Measurements from ENCODE around the gene FRAT1. TPM values are rescaled to one million over a fixed set of nuclear protein-coding genes. Genes with fewer than 3 reads are reported as not detected.

FRAT1 gene
- total and polyA plus RNA-seq, 2 of the 13 experiments (the other 11 are each of a cell fraction or from before 2014, with no cell fraction given): 1.7 to 2.3 TPM

DNA sequence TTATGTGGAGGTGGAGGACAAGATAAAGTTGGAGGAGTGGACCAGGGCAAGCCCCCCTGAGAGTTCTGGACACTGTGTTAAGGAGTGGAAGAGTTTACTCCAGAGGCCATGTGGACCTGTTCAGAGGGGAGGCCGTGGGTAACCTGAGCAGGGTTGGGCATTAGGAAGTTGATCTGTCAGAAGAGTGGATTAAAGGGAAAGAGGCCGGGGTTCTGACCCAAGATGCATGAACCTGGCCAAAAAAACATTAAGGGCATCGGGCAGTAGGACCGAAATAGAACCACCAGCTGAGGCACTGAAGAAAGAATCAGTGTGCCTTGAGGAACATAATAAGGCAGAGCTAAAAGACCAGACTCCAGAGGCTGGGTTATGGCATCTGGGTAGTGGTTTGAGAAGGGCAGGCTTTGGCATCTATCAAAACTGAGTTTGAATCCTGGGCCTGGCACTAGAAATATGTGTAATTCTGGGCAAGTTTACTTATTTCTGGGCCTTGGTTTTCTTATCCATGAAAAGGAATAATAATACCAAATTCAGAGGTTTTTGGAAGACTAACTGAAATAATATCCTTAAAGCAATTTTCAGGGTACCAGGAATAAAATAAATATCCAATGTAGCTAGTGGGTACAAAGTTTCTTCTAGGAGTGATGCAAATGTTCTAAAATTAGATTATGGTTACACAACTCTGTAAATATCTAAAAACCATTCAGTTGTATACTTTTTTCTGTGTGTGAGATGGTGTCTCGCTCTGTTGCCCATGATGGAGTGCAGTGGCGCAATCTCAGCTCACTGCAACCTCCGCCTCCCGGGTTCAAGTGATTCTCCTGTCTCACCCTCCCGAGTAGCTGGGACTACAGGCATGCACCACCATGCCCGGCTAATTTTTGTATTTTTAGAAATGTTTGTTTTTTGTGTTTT is 10.9 kb upstream of the FRAT1 start (continued):
- TF ChIP-seq ZNF460 (CRISPR knock-in tag; IDR thresholded peaks at IDR 0.05; ENCODE audit: borderline replicate concordance) (peak; percentile 66; the same call in 1 of the 2 replicates), ATF7-NPFF (CRISPR knock-in tag; IDR thresholded peaks at IDR 0.05; ENCODE audit: low read depth) (no peak), CEBPB (IDR thresholded peaks at IDR 0.05; ENCODE audit: borderline replicate concordance, low read depth, low read length) (peak; percentile 40; the same call in 1 of the 2 replicates), SALL2 (CRISPR knock-in tag; IDR thresholded peaks at IDR 0.05) (no peak), MEF2D (CRISPR knock-in tag; IDR thresholded peaks at IDR 0.05) (peak; percentile 98), CHCHD3 (CRISPR knock-in tag; IDR thresholded peaks at IDR 0.05) (no peak), ZNF841 (CRISPR knock-in tag; IDR thresholded peaks at IDR 0.05; ENCODE audit: borderline replicate concordance) (no peak), SAP130 (CRISPR knock-in tag; IDR thresholded peaks at IDR 0.05; ENCODE audit: low read depth) (0 out of 2 replicates have a peak, but pooled peaks have one; percentile 13), ZNF121 (CRISPR knock-in tag; IDR thresholded peaks at IDR 0.05) (peak; percentile 85), HNRNPK (IDR thresholded peaks at IDR 0.05; ENCODE audit: low read depth, low read length, poor library complexity, severe bottlenecking) (no peak)
- TF ChIP-seq, protein P1, sequence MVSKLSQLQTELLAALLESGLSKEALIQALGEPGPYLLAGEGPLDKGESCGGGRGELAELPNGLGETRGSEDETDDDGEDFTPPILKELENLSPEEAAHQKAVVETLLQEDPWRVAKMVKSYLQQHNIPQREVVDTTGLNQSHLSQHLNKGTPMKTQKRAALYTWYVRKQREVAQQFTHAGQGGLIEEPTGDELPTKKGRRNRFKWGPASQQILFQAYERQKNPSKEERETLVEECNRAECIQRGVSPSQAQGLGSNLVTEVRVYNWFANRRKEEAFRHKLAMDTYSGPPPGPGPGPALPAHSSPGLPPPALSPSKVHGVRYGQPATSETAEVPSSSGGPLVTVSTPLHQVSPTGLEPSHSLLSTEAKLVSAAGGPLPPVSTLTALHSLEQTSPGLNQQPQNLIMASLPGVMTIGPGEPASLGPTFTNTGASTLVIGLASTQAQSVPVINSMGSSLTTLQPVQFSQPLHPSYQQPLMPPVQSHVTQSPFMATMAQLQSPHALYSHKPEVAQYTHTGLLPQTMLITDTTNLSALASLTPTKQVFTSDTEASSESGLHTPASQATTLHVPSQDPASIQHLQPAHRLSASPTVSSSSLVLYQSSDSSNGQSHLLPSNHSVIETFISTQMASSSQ (IDR thresholded peaks at IDR 0.05; ENCODE audit: low read depth): no peak
- TF ChIP-seq, protein P1 (CRISPR knock-in tag; IDR thresholded peaks at IDR 0.05; ENCODE audit: borderline replicate concordance): no peak
- TF ChIP-seq, protein P2, sequence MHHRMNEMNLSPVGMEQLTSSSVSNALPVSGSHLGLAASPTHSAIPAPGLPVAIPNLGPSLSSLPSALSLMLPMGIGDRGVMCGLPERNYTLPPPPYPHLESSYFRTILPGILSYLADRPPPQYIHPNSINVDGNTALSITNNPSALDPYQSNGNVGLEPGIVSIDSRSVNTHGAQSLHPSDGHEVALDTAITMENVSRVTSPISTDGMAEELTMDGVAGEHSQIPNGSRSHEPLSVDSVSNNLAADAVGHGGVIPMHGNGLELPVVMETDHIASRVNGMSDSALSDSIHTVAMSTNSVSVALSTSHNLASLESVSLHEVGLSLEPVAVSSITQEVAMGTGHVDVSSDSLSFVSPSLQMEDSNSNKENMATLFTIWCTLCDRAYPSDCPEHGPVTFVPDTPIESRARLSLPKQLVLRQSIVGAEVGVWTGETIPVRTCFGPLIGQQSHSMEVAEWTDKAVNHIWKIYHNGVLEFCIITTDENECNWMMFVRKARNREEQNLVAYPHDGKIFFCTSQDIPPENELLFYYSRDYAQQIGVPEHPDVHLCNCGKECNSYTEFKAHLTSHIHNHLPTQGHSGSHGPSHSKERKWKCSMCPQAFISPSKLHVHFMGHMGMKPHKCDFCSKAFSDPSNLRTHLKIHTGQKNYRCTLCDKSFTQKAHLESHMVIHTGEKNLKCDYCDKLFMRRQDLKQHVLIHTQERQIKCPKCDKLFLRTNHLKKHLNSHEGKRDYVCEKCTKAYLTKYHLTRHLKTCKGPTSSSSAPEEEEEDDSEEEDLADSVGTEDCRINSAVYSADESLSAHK (CRISPR knock-in tag; IDR thresholded peaks at IDR 0.05; ENCODE audit: borderline replicate concordance): no peak
- TF ChIP-seq, protein P3, sequence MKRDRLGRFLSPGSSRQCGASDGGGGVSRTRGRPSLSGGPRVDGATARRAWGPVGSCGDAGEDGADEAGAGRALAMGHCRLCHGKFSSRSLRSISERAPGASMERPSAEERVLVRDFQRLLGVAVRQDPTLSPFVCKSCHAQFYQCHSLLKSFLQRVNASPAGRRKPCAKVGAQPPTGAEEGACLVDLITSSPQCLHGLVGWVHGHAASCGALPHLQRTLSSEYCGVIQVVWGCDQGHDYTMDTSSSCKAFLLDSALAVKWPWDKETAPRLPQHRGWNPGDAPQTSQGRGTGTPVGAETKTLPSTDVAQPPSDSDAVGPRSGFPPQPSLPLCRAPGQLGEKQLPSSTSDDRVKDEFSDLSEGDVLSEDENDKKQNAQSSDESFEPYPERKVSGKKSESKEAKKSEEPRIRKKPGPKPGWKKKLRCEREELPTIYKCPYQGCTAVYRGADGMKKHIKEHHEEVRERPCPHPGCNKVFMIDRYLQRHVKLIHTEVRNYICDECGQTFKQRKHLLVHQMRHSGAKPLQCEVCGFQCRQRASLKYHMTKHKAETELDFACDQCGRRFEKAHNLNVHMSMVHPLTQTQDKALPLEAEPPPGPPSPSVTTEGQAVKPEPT (CRISPR knock-in tag; IDR thresholded peaks at IDR 0.05; ENCODE audit: low read depth): no peak
- TF ChIP-seq, protein P4, sequence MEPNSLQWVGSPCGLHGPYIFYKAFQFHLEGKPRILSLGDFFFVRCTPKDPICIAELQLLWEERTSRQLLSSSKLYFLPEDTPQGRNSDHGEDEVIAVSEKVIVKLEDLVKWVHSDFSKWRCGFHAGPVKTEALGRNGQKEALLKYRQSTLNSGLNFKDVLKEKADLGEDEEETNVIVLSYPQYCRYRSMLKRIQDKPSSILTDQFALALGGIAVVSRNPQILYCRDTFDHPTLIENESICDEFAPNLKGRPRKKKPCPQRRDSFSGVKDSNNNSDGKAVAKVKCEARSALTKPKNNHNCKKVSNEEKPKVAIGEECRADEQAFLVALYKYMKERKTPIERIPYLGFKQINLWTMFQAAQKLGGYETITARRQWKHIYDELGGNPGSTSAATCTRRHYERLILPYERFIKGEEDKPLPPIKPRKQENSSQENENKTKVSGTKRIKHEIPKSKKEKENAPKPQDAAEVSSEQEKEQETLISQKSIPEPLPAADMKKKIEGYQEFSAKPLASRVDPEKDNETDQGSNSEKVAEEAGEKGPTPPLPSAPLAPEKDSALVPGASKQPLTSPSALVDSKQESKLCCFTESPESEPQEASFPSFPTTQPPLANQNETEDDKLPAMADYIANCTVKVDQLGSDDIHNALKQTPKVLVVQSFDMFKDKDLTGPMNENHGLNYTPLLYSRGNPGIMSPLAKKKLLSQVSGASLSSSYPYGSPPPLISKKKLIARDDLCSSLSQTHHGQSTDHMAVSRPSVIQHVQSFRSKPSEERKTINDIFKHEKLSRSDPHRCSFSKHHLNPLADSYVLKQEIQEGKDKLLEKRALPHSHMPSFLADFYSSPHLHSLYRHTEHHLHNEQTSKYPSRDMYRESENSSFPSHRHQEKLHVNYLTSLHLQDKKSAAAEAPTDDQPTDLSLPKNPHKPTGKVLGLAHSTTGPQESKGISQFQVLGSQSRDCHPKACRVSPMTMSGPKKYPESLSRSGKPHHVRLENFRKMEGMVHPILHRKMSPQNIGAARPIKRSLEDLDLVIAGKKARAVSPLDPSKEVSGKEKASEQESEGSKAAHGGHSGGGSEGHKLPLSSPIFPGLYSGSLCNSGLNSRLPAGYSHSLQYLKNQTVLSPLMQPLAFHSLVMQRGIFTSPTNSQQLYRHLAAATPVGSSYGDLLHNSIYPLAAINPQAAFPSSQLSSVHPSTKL (CRISPR knock-in tag; IDR thresholded peaks at IDR 0.05): 0 out of 2 replicates have a peak, but pooled peaks have one; percentile 19

Measured in HepG2 (cell line).